ENCODE results near the gene NDUFS8.
A peak's percentile ranks its signal among the peaks of the same experiment; 100 is the strongest.

Gene NDUFS8

DNA sequence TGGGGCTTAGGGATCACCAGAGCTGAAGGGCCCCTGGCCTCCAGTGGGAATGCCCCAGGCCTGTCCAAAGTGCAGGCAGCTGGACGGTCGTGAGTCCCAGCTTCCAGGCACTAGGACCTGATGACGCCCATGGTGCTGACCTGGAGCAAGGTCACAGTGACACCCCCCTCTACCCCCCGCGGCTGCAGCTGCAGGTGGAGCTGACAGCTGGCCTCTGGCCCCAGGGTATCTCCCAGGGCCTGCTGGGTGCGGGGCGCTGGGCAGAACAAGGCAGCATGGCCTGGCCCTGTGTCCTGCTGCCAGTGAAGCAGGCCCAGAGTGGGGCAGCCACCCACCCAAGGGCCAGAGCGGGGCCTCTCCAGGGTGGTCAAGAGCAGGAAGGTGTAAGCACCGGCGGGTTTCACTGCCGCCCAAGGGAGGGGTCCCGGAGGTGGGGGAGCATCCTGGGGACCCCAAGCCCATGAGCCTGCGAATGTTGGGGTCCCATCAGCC lies 7.8 kb downstream of the NDUFS8 start:
- DNase-seq: no peak

DNA sequence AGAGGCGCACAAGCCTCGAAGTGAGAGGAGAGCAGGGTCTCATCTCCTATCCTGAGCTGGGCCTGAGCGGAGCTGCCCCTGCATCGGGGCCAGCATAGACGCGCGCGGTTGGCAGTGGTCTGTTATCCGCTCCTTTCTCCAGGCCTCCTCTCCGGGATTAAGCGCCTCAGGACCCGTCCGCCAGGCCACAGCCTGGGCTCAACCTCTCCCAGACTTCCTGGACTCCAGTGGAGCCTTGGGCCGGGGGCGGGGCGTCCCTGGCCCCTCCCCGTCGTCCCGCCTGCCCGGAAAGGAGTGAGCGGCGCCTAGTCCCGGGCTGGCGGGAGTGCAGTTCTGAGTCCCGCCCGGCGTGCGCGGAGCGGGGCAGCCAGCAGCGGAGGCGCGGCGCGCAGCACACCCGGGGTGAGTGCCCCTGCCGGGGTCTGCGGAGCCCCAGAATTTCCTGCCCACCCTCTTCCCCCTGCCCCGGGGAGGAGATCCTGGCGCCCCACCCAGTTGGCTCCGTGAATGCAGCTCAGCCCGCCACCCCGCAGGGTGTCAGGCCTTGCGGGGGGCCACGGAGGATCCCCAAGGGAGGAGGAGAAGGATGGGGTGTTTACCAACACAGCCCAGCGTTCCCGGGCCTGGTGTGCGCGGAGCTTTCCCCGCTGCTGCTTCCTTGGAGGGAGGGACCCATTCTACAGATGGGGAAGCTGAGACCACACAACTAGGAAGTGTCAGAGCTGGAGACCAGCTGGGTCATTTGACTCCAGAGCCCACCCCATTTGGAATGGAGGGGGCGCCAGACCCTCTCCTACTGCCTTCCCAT lies 8.4 kb downstream of the NDUFS8 start, which contains the start of gene TCIRG1:
TSS of gene TCIRG1 (plus strand) at position 308 of the 808 bp plus-strand sequence. CDS start 2,247 bp downstream, outside the sequence.
- DNase-seq: peak; percentile 77

DNA sequence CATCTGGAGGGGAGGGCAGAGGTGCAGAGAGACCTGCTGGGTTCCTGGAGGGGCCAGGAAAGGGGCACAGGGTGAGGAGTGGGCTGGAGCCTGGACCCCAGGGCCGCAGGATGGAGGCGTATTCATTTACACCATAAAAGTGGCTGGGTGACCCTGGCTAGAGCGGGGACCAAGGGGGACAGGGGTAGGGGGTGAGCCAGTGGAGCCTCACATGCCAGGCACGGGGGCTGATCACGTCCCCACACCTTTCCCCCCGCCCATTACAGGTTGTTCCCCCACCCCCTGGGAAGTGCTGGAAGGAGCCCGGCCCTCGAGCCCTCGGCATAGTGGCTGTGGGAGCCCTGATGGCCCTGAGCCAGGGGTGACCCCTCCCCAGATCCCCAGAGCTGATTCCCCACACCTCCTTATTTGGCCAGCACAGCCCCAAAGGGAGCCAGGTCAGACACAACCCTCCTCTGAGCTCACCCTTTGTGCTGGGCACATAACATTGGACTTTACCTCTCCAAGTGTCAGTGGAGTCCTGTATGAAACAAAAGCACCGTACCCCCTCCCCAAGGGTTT lies 9.1 kb downstream of the NDUFS8 start:
- DNase-seq: no peak

DNA sequence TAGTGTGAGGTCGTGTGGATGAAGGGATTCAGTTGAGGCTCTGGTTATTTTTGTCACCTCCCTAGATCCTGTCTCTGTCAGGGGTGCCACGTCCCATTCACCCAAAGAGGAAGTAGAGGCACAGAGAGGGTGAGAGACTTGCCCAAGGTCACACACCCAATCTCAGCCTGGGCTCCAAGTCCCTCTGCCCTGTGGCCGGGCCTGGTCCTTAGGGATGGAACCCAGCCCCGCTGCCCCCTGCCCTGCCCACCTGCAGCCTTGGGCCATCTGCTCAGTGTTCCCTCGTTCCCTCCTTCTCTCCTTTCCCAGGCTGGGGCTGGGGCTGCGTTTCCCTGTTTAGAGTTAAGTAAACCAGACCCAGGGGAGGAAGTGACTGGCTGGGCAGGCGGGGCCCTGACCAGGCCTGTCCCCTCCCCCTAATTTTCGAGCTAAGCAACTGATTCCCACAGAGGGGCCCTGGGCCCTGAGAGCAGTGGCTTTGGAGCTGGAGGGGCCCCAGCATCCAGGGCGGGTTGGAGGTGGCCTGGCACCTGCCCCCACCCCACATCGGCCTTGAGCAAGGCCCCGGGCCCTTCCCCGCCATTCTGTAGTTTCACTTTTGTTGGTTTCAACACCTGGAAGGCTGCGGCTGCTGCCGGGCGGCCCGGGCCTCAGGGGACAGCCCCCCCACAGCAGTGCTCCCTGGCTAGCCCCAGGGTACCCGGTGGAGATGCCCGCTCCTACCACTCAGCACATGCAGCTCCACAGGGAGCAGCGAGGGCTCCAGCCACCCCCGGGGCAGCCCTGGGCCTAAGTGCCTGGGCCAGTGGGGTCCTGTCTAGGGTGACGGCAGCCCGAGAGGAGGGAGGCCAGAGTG lies 9.8 kb downstream of the NDUFS8 start:
- DNase-seq: peak; percentile 63

DNA sequence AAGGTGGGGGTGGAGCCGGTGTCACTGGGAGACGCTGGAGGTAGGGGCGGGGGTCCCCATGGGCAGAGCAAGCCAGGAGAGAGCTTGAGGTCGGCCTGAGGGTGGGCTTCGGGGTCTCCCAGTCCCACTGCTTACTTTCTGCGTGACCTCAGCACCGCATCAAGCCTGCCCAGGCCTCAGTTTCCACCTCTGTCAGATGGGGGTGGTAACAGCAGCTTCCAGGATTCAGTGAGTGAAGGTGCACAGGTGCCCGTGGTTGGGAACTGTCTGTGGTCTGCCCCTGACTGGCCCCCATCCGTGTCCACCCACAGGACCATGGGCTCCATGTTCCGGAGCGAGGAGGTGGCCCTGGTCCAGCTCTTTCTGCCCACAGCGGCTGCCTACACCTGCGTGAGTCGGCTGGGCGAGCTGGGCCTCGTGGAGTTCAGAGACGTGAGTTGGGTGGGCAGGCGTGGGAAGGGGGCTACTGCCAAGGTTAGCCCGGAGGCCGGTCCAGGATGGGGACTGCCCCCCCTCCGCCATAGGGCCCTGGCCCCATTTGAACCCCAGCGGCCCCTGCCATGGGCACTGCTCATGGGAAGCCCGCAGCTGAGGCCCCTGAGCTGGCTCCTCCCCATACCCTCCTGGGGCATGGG lies 10.6 kb downstream of the NDUFS8 start:
- no peak for DNase-seq

DNA sequence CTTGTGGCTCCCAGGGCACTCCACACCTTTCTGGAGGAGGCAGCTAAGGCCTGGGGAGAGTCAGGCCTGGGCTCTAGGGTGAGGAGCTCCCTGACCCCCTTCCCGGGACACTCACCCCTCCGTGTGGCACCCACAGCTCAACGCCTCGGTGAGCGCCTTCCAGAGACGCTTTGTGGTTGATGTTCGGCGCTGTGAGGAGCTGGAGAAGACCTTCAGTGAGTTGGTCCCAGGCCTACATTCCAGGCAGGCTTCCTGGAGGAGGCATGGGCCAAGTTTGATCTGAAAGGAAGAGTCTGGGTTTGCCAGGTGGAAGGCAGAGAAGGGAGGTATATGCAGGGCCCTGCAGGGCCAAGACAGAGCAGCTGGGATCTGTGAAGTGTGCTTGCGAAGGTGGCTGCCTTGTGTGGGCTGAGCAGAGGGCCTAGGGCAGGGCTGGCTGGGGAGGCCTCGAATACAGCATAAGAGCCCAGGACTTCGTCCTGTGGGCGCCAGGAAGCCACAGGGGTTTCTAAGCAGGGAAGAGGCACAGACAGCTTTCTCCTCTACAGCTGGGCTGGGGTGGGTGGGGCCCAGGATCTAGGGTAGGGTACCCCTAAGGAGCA lies 11.2 kb downstream of the NDUFS8 start:
- DNase-seq: no peak

DNA sequence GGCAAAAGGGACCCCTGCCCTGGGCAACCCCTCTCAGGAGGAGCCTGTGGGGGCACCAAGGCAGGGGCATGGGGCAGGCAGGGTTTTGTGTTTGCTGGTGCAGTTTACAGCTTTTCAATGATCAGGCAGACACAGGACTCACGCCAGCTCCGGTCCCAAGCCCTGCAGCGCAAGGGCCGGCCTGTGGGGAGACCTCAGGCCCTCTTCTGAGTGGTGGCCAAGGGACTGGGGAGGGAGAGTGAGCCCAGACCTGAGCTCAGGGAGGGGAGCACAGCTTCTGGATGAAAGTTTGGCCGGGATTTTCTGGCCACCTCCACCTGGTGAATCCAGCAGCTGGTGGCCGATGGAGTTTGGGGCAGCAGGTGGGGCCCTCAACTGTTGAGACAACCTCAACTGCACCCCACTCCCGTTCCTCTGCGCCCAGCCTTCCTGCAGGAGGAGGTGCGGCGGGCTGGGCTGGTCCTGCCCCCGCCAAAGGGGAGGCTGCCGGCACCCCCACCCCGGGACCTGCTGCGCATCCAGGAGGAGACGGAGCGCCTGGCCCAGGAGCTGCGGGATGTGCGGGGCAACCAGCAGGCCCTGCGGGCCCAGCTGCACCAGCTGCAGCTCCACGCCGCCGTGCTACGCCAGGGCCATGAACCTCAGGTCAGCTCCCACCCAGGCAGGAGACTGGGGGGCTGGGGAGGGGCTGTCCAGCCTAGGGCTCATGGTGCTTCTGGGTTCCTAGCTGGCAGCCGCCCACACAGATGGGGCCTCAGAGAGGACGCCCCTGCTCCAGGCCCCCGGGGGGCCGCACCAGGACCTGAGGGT lies 11.9 kb downstream of the NDUFS8 start:
- DNase-seq: no peak

DNA sequence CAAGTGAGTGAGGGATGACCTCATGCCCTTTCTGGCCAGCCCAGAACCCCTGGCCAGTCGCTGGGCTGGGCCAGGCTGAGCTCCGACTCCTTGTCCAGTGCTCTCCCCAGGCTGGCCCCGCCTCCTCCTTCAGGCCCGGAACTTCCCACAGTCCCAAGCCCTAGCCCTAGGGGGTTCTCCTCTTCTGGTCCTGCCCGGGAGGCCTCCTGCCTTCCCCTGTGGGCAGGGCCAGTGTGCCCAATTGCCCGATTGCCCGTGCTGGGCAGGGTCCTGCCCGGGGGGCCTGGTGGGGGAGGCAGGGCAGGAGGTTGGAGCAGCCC lies 12.5 kb downstream of the NDUFS8 start:
- DNase-seq: no peak

DNA sequence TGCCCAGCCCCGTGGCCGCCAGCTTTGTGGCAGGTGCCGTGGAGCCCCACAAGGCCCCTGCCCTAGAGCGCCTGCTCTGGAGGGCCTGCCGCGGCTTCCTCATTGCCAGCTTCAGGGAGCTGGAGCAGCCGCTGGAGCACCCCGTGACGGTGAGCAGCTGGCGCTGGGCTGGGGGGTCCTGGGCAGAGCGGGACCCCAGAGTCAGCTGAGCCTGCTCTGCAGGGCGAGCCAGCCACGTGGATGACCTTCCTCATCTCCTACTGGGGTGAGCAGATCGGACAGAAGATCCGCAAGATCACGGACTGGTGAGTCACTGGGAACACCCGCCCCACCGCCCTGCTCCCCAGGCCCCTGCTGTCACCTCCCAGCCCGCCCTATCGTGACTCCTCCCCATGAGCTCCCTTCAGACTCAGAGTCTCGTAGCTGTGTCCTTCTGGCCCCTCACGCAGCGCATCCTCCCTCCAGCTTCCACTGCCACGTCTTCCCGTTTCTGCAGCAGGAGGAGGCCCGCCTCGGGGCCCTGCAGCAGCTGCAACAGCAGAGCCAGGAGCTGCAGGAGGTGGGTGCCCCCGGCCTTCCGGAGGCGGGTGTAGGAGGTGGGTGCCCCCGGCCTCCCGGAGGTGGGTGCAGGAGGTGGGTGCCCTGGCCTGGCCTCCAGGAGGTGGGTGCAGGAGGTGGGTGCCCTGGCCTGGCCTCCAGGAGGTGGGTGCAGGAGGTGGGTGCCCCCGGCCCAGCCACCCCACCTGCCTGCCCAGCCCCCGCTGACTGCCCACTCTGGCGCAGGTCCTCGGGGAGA lies 13.1 kb downstream of the NDUFS8 start:
- peak; percentile 59 for DNase-seq

DNA sequence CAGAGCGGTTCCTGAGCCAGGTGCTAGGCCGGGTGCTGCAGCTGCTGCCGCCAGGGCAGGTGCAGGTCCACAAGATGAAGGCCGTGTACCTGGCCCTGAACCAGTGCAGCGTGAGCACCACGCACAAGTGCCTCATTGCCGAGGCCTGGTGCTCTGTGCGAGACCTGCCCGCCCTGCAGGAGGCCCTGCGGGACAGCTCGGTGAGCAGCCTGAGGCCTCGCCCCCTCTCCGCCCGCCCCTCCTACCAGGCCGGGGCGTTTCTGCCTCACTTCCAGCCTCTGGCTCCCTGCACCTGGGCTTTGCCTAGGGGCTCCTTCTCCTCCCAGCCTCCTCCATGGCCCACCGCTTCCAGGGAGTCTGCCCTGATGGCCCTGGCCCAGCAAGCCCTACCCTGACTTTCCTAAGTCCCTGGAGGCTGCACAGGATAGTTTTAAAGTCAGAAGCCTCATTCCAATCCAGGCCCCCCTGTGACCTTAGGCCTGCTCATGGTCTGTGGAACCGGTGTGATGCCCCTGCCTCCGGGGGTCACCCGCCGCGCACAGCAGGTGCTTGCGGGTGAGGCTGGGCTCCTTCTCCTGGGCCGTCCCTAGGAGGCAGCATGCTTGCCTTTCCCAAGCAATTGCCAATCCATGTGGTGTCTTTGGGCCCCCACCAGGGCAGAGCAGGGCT lies 13.8 kb downstream of the NDUFS8 start:
- no peak for DNase-seq

DNA sequence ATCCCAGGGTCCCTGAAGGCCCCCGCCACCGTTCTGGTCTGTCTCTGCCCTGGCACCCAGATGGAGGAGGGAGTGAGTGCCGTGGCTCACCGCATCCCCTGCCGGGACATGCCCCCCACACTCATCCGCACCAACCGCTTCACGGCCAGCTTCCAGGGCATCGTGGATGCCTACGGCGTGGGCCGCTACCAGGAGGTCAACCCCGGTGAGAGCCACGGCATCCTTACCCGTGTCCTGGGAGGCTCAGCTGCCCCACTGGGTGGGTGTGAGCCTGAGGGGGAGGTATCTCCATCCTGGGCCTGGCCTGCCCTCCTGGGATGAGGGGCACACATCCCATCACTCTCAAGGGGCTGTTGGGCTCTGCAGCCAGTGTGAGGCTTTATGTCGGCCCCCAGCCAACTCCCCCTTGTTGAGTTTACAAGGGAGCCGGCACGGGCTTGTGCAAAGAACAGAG lies 14.4 kb downstream of the NDUFS8 start:
- no peak for DNase-seq

DNA sequence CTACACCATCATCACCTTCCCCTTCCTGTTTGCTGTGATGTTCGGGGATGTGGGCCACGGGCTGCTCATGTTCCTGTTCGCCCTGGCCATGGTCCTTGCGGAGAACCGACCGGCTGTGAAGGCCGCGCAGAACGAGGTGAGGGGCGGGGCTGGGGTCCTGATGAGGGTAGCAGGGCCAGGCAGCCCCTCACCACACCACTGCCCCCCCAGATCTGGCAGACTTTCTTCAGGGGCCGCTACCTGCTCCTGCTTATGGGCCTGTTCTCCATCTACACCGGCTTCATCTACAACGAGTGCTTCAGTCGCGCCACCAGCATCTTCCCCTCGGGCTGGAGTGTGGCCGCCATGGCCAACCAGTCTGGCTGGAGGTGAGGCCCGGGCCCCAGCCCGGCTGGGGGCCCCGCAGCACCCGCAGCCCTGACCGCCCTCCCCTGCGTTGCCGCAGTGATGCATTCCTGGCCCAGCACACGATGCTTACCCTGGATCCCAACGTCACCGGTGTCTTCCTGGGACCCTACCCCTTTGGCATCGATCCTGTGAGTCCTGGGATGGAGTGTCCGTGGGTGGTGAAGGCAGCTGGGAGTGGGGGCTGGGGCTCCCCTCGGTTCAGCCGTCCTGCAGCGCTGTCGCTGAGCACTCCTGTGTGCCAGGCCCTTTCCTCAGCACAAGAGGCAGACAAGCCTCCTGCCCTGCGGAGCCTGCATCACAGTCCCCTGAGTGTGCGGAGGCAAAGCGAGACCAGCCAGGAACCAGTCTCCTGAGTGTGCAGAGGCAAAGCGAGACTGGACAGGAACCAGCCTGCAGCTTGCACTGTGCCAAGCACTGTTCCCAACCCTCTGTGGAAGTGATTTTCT lies 17.2 kb downstream of the NDUFS8 start:
- no peak for DNase-seq

DNA sequence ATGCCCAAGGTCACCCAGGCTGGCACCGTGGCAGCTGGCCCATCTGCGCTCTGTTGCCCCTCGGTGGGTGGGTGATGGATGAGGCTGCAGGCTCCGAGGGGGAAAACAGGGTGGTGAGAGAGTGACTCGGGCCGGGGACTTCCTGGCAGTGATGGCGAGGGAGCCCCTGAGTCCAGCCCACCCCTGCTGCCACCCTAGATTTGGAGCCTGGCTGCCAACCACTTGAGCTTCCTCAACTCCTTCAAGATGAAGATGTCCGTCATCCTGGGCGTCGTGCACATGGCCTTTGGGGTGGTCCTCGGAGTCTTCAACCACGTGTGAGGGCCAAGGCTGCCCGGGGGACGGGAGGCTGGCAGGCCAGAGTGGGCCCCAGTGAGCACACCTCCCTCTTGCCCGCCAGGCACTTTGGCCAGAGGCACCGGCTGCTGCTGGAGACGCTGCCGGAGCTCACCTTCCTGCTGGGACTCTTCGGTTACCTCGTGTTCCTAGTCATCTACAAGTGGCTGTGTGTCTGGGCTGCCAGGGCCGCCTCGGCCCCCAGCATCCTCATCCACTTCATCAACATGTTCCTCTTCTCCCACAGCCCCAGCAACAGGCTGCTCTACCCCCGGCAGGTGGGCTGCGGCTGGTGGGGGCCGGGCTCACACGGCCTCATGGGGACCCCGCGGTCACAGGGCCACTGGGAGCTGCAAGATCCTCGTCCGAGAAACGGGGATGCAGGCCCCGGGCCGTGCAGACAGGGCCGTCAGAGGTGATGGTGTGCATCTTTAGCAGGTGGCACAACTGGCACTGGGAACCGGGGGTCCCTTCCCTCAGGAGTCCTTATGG lies 18.4 kb downstream of the NDUFS8 start:
- no peak for DNase-seq

DNA sequence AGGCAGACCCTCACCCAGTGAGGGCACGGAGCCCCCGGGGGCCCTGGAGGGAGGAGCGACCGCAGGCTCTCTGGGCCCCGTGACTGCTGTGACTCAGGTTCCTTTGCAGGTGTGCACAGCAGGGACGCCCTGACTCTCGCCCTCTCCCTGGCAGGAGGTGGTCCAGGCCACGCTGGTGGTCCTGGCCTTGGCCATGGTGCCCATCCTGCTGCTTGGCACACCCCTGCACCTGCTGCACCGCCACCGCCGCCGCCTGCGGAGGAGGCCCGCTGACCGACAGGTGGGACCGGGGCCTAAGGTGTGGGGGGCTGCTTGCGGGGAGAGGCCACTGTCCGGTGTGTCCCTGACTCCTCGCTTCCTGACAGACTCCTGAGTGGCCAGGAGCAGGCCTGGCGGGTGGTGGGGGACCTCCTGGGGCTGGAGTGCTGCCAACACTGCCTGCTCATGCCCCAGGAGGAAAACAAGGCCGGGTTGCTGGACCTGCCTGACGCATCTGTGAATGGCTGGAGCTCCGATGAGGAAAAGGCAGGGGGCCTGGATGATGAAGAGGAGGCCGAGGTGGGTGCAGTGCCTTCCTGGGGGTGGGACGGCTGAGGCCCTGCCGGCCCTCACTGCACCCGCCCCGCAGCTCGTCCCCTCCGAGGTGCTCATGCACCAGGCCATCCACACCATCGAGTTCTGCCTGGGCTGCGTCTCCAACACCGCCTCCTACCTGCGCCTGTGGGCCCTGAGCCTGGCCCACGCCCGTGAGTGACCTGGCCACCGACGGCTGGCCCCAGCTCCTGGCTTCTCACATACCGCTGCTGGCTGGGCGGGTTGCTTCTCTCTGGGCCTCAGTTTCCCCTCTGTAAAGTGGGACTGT lies 19.3 kb downstream of the NDUFS8 start:
- no peak for DNase-seq

DNA sequence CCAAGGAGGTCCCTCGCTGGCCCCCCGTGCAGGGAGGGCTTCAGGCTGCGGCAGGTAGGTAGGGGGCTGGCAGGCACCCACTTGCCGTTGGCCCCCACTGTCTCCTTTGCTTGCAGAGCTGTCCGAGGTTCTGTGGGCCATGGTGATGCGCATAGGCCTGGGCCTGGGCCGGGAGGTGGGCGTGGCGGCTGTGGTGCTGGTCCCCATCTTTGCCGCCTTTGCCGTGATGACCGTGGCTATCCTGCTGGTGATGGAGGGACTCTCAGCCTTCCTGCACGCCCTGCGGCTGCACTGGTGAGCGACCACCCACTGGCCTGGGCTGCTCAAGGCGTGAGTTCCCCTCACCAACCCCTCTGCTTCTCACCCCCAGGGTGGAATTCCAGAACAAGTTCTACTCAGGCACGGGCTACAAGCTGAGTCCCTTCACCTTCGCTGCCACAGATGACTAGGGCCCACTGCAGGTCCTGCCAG lies 19.9 kb downstream of the NDUFS8 start:
- DNase-seq: no peak

DNA sequence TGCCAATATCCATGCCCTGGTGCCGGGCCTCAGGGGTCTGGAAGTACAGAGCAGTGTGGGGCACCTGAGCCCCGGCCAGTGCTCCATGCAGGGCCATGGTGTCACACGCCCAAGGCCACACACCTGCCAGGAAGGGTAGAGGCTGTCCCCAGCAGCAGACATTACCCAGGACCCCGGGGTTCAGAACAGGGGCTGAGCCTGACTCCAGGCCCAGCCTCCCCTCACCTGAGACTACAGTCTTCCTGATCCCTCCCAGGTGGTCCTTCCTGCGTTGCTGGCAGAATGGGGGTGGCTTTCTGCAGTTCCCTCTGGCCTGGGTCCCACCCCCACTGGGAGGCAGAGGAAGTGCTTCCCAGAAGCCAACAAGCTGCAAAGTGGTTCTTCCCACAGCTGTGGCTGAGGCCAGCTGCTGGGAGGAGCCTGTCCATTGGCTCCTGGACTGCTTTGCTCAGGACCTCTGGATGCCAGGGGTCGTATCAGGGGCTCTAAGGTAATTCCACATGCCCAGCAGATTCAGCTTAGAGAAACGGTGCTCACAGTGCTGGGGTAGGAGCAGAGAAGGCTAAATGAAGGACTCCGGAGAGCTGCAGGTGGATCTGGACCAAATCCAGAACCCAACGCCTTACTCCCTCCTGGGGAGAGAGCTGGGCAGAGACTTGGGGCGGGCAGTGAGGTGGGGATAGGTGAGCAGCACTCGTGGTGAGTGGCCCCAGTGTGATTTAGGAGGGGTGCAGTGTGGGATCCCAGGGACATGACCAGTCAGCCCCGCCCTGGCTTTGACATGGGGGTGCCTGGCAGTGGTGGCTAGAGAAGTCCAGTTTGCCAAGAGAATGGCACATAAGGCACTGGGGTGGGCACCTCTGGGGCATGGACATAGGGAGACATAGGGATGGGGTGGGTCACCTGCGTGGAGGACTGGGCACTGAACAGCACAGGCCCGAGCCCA lies 21.0 kb downstream of the NDUFS8 start:
- DNase-seq: no peak
